Activated CD4-positive, alpha-beta T cell treated with anti-CD3 and anti-CD28 coated beads, Interleukin-2, amount 50 U/mL, for 16 hours (primary cell): ENCODE data around the gene SLCO4A1.
"Not testable (repeated sequence)": the region's sequence is repeated elsewhere in the genome, so short reads cannot be mapped to it uniquely, and the experiment has no call there.

Experiments used
- DNase-seq: peaks from one replicate; pipeline ENCODE4 v3.0.0-alpha.2; 2020

The SLCO4A1 gene

DNA sequence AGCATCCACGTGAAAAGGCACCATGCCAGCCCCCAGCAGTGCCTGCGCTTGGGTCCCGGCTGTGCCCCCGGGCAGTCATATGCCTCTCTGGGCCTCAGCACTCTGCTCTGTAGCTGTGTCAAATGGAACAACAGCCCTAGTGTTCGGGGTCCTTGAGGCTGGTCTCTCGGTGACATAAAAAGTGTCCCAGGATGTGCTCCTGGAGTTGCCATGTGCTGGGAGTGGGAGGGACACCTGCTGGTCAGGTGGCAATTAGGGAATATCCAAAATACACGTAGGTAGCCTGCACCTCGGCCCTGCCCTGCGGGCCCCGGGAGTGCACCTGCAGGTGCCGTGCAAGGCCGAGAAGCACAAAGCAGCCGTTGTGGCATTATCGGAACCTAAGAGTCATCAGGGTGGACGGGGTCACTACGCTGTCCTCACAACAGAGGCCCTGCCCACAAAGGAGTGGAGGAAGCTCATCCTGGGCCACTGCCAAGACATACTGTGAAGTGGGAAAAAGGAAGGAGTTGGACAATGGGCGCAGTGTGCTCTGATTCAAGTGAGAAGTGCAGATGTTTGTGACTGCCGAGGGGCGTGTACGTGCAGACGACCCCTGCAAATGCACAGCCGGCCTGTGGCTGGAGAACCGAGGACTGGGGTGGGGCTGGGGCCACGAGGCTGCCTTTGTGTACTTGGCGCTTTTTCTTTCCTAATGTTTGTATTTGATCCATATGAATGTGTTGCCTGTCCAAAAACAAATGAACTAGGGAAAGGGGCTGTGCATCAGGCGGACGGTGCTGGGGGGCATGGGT is 24.6 kb downstream of the SLCO4A1 start:
- DNase-seq = no peak

DNA sequence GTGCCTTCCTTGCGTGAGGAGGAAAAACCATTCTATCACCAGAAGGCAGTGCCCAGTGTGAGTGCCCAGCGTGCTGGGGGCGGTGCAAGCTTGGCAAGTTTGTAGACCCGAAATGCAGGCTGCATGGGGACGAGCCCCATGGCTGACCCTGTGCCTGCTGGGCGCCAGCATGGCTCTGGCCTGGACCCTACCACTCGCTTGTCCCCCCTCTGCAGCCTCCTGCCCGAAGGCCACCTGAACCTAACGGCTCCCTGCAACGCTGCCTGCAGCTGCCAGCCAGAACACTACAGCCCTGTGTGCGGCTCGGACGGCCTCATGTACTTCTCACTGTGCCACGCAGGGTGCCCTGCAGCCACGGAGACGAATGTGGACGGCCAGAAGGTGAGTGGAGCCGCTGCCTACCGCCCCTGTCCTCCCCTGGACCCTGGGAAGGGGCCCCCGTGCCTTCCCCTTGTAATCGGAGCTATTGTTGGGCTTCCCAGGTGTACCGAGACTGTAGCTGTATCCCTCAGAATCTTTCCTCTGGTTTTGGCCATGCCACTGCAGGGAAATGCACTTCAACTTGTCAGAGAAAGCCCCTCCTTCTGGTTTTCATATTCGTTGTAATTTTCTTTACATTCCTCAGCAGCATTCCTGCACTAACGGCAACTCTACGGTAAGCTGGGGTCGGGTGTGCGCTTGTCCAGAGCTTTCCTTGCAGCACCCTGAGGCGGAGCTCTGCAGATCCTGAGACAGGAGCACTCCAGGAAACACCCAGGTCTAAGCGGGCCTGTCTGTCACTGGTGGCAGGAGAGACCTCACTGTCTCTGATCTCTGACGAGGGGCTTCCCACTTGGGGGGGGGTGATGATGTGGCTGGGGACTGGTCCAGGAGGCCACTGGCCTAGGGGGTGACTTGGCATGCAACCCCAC is 25.5 kb downstream of the SLCO4A1 start:
- no peak for DNase-seq

DNA sequence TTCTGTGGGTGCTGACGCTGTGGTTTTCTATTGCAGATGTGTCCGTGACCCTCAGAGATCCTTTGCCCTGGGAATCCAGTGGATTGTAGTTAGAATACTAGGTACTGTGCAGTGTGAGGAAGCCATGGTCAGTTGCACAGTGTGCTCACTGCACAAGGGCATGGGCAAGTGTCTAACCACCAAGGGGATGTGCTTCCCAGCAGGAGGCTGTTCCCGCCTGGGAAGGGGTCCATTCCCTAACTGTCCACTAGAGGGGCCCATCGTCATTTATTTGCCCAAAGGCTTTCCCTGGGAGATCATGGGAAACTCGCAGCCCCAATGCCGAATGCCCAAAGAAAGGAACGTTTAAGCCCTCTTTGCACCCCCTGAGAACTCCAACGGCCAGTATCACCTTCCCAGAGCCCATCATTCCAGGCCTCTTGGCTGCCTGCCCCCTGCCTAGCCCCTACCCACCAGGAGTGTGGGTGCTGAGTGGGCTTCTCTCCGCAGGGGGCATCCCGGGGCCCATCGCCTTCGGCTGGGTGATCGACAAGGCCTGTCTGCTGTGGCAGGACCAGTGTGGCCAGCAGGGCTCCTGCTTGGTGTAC is 26.2 kb downstream of the SLCO4A1 start:
- DNase-seq = peak; percentile 25

DNA sequence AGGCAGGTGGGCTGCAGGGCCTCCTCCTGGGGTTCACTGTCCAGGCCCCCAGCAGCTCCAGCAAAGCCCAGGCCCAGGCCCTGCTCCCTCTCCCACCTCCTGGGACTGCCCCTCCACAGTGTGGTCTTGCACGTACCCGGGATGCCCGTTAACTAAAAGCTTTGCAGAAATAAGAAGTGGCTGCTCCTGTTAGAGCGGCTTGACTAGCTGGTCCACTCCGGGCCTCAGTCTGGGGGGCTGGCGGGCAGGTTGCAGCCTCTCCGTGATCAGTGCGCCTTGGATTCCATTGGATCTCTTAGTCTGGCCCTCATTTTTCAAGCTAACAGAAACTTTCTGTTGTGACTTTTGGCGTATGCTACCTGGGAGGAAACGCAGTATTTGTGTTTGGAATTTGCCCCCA is 26.9 kb downstream of the SLCO4A1 start:
- DNase-seq = no peak

DNA sequence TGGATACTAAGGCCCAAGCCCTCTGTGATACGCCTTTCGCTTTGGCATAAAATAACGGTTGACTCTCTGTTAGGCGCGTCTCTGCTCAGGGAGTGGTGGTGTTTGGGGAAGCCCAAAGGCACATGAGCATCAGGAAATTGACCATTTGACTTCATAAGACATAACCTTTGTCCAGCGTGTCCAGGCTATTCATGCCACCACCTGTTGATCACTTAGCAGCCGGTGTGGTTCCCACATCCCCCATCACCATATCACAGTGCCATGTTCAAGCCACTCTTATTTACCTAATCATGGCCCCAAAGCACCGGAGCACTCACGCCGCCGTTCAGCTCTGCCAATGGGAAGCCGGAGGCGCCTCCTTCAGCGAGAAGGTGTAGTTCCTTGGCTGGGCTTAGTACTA is 27.9 kb downstream of the SLCO4A1 start:
- no peak for DNase-seq

DNA sequence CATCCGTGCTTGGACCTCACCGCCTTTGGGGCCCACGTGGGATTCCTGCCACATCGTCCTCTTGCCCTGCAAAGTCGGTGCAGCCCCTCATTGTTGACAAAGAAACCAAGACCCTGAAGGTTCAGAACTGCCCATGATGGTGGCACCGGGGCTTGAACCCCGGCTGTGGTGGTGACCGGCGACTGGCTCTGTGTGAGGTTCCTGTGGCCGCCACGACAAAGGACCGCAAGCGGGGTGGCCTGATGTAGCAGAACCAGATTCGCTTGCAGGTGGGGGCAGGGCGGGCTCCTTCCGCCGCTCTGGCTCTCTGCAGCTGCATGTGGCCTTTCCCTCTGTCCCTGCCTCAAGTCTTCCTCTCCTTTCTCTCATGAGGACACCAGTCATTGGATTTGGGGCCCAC is 28.7 kb downstream of the SLCO4A1 start:
- no peak for DNase-seq

DNA sequence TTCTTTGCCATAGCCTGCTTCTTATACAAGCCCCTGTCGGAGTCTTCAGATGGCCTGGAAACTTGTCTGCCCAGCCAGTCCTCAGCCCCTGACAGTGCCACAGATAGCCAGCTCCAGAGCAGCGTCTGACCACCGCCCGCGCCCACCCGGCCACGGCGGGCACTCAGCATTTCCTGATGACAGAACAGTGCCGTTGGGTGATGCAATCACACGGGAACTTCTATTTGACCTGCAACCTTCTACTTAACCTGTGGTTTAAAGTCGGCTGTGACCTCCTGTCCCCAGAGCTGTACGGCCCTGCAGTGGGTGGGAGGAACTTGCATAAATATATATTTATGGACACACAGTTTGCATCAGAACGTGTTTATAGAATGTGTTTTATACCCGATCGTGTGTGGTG is 29.5 kb downstream of the SLCO4A1 start:
- DNase-seq = no peak

DNA sequence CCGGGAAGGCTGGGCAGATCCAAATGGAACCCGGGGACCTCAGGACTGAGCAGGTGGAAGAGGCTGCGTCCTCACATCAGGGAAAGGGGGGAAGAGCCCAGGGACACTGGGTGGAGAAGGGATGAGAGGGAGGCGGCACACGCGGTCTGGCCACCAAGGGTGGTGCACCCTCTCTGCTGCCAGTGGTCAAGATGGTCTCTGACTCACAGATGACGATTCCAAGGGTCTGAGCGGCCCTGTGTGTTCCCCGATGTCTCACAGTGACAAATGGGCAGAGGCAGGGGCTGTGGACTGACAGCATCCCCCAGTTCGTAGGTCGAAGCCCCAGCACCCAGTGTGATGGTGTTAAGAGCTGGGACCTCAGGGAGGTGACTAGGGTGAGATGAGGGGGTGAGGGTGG is 32.1 kb downstream of the SLCO4A1 start:
- DNase-seq = no peak

DNA sequence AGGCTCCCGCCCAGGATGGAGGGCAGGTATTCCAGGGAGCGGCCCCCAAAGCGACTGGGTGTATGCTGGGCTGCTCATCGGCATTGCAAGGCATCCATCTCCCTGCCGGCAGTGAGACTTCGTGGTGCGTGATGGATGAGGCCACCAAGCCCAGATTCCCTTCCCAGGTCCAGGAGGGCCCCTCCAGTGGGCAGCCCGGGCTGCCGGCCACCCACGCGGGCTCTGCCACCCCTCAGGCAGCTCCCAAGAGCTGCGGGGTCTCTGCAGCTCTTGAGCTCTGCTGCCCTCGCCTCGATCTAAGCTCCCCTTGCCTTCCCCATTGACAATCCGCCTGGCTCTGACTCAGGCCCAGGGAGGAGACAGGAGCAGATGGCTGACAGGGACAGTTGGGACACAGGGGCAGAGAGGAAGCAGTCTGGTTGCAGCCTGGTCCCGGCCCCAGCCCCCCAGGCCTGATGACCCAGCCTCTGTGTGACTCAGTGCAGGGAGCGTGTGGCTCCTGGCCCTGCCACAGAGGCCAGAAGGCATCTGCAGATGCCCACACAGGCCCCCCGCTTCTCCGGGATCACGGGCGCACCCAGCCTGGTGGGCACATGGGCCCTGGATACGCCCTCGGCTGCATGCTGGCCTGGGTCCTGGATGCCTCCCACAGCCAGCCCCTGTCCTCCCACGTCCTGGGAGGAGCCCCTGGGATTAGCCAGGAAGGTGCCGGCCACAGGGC is 33.0 kb downstream of the SLCO4A1 start:
- no peak for DNase-seq

DNA sequence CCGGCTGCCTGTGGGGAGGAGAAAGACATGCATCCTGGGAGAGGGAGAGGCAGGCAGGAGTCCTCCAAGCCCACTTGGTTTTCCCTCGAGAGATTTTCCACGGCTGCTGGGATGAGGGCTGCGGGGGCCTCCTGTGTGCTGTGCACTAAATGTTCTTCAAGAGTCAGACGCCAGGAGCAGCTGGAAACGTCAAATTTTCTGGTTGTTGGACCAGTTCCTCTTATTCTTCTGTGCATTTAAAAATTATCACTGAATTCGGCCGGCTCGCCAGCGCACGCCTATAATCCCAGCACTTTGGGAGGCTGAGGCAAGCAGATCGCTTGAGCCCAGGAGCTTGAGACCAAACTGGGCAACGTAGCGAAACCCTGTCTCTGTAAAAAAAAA is 33.6 kb downstream of the SLCO4A1 start:
- DNase-seq = no peak

DNA sequence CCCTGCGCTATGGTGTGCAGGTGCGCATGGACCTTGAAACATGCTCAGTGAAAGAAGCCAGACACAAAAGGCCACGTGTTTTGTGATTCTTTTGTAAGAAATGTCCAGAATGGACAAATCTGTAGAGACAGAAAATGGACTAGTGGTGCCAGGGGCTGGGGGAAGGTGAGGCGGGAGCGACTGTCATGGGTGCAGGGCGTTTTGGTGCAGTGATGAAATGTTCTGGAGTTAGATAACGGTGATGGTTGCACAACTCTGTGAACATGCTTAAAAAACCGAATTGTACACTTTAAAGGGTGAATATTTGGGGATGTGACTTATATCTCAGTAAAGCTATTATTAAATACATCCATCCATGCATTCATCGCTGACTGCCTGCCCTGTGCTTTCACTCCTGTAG is 34.7 kb downstream of the SLCO4A1 start:
- DNase-seq = no peak

DNA sequence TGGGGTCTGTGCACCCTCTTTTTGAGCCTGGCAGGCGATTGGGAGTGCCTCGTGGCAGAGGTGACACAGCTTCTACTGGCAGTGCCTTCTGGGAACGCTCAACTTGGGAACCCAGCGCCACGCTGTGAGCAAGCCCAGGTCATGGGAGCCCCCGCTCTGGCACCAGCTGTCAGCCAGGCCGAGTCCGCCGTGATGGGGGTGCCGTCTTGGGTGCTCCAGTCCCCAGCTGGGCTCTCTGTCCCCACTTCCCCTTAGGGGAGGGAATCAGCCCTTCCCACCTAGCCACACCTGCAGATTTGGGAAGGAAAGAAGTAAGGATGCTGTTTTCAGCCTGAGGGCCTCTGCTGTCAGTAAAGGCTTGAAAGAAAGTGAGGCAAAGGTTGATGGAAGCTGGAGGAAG is 35.4 kb downstream of the SLCO4A1 start:
- no peak for DNase-seq

DNA sequence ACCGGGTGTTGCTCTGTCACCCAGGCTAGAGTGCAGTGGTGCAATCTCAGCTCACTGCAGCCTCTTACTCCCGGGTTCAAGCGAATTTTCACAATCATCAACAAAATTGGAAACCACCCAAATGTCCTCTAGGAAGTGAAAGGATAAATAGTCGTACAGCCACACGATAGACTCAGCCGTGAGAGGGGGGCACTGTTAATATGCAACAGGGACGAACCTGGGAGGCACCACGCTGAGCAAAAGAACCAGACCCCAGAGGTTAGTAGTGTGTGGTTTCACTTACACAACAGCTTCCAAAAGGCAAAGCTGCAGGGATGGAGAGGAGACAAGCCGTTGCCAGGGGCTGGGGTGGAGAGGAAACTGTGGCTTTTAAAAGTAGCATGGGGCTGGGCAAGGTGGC is 36.2 kb downstream of the SLCO4A1 start:
- no peak for DNase-seq

DNA sequence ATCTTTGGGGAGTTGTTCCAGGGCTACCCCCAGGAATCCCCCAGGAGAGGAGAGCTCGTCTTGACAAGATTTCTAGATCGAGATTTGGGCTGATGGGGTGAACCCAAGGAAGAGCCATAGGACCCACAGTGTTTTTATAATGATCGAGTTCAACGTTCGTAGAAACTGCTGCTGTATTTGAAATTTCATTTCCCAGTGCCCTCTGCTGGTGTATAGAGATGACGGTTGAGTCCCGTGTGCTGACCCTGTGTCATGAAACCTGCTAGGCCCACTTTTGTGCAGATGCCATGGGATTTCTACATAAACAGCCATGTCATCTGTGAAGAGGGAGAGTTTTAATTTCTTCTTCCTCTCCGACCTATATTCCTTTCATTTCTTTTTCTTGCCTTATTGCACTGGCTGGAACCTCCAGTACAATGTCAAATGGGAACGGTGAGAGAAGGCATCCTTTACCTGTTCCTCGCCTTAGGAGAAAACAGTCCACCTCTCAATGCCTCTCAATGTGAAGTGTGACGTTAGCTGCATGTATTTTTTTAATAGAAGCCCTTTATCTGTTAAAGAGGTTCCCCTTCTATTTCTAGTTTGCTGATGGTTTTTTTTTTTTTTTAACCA is 37.8 kb downstream of the SLCO4A1 start:
- no peak for DNase-seq

DNA sequence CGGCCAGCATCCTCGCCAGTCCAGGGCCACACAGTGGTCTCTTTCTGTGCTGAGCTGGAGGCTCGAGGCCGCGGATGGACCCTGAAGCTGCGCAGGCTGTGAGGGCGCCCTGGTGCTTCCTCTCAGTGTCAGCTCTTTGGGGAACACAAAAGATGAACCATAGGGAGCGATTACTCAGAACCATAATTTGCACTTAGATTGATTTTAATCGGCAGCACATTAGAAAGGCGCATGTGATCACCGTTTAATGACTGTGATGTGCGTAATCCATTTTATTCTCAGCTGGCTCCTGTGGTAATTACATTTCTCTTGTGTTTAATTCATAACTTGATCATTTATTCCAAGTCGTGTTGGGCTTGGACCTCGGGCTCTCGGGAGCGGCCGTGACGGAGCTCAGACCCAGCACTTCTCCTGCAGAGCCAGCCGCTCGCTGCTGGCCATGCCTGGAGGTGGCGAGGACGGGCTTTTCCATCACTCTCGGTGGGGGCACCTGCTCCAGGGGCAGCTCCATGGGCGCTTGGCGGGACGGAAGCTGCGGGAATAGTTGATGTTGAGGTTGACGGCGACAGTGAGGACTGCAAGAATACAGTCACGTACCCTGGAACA is 40.7 kb downstream of the SLCO4A1 start:
- no peak for DNase-seq

DNA sequence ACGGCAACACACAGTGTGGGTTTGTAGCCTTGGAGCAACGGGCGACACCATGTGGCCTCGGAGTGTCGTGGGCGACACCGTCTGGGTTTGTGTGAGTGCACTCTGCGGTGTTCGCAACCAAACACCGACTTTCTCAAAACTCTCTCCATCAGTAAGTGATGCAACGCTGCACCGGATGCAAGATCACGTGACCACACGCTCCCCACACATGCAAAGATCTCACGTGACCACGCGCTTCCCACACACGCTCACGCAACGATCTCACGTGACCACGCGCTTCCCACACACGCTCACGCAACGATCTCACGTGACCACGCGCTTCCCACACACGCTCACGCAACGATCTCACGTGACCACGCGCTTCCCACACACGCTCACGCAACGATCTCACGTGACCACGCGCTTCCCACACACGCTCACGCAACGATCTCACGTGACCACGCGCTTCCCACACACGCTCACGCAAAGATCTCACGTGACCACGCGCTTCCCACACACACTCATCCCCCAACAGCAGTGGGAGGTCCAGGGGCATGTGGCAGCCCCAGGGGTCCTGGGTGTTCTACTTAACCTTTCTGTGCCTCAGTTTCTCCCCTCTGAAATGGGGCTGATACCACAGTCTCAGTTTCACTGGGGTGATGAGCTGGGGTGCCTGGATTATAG is 41.5 kb downstream of the SLCO4A1 start:
- DNase-seq = not testable (repeated sequence)

DNA sequence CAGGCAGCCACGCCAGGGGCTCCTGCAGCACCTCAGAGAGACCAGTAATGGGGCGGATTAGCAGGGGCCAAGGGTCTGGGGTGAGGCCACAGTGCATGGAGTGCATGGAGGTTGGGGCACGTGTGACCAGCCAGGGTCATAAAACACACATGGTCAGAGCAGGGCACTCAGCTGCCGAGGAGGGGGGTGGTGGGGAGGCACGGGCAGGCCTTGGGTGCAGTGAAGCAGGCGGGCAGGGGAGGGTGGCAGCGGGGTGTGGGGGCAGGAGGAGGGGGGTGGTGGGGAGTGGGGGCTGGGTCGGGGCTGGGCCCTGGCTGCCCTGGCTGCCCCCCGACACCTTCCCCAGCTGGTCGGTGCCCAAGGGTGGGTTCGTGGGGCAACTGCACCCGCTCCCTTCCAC is 42.7 kb downstream of the SLCO4A1 start:
- DNase-seq = no peak

DNA sequence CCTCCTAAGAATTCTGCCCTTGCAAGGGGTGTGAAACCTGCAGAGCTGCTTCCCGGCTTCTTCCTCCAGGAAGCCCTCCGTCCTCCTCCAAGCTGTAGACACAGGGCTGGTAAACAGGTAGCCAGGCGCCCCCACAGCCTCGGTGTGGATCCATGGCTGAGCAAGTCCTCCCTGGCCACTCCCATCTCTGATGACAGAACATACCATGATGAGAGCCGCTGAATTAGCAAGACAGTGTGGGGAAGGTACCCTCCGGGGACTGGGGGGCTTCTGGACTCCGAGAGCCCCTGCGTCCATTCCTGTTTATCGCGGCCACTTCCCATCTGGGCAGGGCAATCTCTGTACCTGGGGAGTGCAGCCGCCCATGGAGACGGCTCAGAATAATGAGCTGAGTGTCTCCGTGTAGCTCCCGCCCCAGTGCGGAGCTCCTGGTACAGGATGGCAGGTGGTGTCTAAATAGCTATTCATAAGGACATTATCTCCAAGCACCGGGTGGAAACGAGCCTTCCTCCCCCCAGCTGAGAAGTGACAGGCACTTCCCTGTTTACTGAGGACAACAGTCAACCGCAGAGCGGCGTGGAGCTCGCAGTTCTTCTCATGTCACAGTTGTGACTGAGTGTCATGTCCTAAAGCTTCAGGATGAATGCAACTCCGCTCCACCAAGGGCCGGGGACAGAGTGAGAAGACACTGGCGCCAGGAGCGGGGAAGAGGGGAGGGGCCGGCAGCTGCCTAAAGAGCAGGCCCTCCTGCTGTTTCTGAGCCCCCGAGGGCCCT is 43.7 kb downstream of the SLCO4A1 start:
- DNase-seq = no peak

DNA sequence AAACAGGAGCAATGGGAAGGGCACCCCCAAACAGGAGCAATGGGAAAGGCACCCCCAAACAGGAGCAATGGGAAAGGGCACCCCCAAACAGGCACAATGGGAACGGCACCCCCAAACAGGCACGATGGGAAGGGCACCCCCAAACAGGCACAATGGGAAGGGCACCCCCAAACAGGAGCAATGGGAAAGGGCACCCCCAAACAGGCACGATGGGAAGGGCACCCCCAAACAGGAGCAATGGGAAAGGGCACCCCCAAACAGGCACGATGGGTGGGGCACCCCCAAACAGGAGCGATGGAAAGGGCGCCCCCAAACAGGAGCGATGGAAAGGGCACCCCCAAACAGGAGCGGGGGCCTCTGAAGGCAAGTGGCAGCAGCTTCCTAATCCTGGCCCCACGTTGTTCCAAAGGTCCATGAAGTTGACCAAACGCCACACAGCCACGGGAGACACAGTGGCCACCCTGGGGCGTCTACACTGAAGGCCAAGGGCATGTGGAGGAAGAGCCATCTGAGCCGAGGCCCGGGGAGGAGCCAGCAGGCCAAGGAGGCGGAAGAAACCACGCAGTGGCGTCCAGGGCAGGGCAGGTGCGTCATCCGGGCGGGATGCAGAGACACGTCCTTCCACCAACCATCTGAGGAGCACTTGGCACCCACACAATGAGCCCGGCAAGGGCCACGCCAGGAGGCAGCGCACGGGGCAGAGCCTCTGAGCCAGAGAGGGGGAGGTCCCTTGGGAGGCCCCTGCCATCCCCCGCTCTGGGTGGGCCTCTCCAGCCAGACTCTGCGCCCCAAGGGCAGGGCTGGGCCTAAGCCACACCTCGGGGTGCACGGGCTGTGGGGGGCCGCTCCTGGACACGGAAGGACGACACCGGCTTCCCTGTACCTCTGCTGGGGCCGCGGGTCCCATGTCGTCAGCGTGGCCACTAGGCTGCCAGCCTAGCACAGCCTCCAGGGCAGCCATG is 44.8 kb downstream of the SLCO4A1 start:
- no peak for DNase-seq

DNA sequence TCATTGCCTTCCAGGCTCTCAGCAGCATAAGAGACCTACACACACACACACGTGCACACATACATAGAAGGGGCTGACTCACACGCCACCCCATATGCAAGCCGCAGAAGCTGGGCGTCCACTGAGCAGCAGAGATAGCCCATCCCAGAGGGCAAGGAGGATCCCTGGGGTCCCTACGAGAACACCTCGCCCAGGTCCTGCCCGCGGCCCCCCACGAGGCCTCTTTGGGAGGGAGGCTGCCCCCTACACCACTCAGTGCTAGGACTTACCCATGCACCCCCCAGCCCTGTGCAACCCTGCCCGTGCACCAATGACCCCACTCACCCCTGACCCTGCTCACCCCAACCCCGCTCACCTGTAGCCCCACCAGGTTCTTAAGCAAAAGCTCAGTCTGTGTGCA is 45.8 kb downstream of the SLCO4A1 start:
- no peak for DNase-seq
